Stimulated activated CD4-positive, alpha-beta T cell treated with anti-CD3 and anti-CD28 coated beads, Interleukin-12 subunit alpha, Interleukin-12 subunit beta, amount 100 ng/mL, for 48 hours (primary cell): ENCODE measurements around the gene SORCS2.

Experiments
- DNase-seq, 3 donors: peaks; one replicate each; pipeline ENCODE4 v3.0.0-alpha.2; 2020; ENCODE audit warnings: low read depth in 2 of 3, low spot score in 1 of 3

The SORCS2 gene

DNA sequence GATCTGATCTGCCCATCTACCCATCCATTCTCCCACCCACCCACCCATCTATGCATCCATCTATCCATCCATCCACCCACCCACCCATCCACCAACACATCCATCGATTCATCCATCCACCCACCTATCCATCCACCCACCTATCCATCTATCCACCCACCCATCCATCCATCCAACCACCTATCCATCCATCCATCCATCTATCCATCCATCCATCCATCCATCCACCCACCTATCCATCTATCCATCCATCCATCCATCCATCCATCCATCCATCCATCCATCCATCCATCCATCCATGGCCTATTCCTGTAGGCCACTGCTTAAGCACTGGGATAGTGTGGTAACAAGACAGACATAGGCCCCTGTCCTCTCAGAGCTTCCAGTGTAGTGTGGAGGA lies 69.8 kb downstream of the SORCS2 start:
- no peak for DNase-seq

- DNase-seq, result no peak
Observed at GRCh38 chr4:7263166-7263565, 70.8 kb downstream of the SORCS2 start.

DNA sequence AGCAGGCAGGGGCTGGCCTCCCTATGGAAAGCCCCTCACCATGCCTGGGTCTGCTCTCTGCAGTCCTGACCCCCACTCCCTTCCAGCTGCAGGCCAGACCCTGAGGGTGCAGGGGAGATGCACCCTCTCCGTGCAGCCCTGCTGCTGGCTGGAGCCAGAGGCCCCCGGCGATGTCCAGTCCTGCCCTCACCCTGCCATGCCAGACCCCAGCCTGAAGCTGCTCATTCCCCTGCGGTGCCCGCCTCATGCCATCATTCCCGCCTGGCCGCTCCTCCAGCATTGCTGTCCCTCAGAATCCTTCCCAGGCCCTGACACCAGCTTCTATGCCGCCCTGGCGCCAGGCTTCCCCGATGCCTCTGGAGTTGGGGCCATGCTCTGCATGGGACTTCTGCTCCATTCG lies 72.4 kb downstream of the SORCS2 start:
- no peak for DNase-seq

DNA sequence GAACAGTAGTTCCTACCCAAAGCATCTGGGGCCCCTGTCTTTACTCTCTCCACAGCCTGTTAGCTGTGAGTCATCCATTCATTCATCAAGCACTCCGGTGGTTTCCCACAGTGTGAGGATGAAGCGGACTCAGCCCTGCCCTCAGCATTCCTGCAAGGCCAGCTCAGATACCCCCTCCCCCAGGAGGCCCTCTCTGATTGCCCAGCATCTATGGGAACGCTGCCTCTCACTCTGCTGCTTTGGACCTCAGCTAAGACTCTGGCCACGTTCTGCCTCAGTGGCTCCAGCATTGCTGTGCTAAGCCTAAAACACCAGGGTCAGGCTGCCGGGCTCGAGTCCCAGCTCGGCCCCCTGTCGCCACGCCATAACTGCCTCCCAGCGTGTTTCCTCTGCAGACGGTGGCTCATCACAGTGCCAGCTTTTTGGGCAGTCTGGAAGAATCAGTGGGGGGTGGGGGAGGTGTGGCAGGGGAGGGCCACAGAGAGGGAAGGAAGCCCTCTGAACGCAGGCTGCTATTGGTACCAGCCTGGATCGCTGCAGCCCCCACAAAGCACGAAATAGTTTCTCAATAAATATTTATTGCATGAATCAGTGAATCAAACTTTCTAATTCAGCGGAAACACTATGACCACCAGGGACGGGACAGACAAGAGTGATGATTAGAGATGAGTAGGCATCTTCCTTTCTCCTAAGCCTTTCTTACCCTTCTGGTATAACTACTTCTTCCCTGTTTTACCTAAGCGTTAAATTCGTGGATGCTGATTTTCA lies 74.4 kb downstream of the SORCS2 start:
- DNase-seq, result no peak

DNA sequence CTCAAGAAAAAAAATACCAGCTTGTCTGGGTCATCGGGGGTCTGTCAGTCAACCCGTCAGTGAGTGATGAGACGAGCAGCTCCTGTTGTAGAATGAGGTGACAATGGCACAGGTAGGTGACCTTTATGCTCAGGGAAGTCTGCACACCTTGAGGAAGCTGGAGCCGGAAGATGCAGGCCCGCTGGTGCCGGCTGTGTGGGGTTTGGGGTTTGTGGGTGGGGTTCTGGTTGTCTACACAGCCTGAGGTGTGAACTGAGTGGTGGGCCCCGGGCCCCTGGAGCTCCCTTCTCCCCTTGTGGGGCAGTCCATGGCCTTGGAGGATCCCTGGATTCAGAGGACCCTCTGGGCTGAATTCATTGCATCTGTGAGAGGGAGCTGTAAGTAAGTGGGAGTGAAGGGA lies 75.5 kb downstream of the SORCS2 start:
- DNase-seq, result no peak

DNA sequence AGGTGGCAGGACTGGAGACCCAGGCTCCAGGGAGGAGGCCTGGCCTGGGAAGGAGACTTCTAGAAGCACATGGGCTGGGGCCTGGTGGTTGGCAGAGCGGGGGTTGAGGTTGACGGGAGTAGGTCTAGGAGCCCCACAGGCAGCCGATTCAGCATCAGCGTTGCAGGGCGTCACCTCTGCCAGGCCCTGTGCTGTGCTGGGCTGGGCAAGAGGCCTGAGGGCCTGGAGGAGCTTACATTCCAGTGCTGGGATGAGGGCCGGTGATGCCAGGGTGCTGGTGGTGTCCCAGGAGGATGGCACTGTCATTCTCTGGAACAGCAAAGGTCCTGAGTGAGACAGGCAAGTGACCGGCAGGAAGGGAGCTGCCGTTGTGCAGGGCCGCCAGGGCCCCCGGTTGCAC lies 76.6 kb downstream of the SORCS2 start:
- no peak for DNase-seq

GRCh38 chr4:7270121-7270520 lies 77.8 kb downstream of the SORCS2 start:
- no peak for DNase-seq

- no peak for DNase-seq
Observed at GRCh38 chr4:7272404-7272803, 80.1 kb downstream of the SORCS2 start.

DNA sequence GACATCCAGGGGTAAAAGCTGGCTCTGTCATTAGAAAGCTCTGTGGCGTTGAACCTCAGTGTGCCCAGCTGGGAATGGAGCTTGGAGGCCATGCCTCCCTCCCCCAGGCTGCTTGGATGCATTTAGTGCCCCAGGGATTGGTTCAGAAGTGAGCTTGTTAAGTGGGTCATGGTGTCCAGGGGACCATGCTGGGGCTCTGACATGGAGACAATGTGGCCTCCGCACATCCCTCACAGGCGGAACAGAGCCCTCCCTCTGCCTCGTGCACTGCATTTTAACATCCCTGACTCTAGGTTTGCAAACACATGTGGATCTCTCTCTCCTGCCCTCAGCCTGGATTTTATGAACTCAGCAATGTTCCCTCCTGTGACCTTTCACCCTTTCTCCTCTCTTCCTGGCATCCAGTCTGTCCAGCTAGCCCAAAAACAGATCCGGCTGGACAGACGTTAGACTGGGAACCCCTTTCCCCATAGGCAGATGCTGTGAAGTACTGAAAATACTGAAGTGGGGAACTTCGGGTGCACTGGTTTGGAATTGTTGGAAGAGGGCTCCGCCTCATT lies 81.5 kb downstream of the SORCS2 start:
- DNase-seq, result no peak

DNA sequence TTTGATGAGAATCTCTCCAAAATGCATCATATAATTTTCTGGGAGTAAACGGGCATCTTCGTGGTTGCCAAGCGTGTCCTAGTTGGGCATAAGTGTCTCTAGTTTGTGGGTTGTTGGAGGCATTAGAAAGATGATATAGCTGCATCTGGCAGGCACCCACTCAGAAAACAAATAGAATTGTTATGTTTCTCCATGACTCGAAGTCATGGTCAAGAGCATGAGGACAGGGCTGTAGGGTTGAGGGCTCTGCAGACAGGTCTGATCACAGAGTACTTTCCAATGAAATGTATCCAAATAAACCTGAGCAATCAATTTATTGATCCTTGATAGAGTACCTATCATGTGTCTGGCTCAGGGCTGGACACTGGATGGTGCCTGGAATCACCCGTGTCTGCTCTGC lies 82.7 kb downstream of the SORCS2 start:
- no peak for DNase-seq

DNA sequence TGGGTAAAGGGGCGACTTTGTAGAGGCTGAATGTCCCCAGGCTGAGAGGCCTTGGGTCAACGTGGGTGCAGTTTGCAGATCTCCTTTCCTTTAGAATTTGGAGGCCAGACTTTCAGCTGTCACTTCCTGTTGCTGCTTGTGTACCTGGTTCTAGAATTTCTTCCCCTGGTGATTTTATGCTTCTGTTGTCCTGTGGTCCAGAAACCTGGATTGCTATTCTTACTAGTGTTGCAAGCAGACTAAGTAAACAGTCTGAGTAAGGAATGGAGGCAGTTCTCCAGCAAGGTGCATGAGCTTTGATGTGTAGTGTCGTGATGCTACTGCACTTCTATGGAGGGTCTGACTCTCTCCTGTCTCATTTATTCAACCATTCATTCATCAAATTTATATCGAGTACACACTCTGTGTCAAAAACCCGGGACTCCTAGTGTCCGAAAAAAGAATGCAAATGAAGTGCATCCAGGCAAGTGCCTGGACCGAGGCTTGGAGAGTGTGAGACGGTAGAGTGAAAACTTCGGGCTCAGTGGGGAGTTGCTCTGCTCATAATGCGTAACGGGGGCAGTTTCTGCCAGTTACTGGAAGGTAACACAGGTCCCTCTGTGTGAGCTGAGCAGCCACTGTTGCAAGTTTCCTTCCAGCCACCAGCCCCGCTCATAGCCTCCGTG lies 83.3 kb downstream of the SORCS2 start:
- DNase-seq, result no peak

DNA sequence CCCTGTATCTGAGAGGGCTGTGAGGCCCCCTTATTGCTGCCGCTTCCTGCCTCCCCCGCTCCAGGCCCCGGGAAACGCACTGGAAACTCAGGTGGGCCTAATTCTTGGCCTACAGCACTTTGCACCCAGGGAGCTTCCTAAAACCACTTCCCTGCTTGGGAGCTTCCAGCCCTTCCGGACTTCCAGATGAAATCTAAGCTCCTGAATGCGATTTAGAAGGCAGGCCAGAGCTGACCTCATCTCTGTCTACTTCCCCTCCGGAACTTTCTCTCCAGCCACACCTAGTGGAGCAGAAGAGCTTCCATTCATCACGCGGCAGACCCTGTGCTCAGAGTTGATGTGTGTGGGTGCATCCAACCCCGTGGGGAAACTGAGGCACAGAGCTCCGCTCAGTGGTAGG lies 84.2 kb downstream of the SORCS2 start:
- DNase-seq, result no peak

GRCh38 chr4:7278071-7278765 lies 85.9 kb downstream of the SORCS2 start:
- no peak for DNase-seq

DNA sequence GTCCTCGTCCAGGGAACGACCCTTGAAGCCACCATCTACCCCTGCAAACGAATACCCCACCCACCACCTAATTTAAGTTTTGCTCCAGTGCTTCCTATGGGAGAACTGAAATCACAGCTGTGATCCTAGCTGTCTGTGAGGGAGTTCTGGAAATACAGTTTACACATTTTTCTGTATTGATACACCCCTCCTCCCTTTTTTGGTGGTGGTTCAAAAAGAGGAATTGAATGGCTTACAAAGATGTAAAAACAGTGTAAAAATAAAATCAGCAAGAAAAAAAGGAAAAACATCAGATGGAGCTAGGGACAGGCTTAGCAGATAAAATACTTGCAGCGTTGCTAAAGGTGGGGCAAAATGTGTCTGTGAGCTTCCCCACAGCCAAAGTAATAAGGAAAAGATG lies 86.6 kb downstream of the SORCS2 start:
- DNase-seq, result no peak

GRCh38 chr4:7279902-7280301 lies 87.6 kb downstream of the SORCS2 start:
- no peak for DNase-seq

DNA sequence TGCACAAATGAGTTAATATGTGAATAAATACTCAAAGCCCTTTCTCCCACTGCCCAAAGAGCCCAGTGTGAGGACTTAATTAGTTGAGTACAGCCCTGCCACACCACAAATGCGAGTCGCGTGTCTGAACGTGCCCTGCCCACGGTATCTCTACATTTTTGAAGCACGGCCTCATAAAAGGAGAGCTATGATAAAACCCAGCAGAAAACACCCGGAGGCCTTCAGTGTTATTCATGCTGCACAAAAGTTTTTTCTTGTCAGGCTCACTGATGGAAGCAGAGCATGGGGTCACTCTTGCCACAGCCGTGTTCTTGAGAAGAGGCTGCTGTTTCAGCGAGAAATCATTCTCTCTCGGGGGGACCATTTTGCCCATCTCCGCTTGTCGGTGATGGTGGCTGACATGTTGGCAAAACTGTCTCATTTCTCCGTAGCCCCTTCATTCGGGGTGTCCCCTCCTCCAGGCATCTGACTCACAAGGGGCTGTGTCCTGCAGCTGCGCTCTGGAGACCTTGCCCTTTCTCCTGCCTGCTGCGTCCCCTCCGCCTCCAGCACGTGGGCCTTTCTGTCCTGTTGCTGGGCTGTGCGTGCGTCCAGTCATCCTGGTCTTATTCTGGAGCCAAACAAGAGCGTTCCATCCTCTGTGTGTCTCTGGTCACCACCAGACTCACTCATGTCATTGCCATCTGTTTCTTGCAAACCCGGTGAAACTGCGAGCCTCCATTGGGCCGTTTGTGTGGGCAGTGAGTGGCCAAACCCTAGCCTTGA lies 88.8 kb downstream of the SORCS2 start:
- no peak for DNase-seq

DNA sequence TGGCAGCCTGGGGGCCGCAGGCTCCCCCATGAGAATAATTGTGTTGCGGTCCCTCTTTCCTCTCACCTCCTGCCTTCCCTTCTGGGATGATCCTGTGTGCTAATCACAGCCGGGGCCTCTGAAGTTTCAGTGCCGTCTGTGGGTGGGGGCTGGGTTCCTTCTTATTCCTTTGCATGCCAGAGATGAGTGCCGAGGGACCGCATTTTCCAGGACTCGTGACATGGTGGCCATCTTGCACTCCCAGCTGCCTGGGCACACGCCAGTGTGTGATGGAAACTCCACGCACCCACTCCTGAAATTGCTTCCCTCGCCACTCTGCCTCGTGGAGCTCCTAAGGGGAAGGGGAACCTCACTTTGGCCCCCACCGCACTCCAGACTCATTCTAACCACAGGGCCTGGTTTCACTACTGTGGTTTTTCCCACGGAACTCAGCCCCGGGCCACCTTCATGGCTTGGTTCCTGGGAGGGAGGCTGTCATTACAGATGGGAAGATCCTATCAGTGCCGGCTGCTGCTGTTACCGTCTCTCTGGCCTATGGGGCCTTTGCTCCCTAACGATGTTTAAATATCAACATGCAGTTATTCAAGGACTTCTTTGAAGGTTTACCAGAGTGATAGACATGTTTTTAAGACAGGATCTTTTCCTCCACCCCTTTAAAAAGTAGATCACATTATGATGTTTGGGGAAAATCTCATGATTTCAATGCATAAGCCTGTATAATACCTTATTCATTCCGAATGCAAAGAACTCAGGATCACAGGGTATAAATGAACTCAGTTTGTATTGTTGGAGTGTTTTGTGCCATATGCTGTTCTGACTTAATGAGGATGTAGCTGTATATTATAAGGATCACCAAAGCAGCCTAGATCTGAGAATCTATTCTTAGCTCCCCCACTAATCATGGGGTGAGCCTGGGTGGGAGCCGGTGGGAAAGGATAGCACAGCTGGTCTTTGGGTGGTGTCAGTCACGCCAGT lies 89.6 kb downstream of the SORCS2 start:
- DNase-seq, result no peak

- DNase-seq, result no peak
Observed at GRCh38 chr4:7282786-7283440, 90.6 kb downstream of the SORCS2 start.

DNA sequence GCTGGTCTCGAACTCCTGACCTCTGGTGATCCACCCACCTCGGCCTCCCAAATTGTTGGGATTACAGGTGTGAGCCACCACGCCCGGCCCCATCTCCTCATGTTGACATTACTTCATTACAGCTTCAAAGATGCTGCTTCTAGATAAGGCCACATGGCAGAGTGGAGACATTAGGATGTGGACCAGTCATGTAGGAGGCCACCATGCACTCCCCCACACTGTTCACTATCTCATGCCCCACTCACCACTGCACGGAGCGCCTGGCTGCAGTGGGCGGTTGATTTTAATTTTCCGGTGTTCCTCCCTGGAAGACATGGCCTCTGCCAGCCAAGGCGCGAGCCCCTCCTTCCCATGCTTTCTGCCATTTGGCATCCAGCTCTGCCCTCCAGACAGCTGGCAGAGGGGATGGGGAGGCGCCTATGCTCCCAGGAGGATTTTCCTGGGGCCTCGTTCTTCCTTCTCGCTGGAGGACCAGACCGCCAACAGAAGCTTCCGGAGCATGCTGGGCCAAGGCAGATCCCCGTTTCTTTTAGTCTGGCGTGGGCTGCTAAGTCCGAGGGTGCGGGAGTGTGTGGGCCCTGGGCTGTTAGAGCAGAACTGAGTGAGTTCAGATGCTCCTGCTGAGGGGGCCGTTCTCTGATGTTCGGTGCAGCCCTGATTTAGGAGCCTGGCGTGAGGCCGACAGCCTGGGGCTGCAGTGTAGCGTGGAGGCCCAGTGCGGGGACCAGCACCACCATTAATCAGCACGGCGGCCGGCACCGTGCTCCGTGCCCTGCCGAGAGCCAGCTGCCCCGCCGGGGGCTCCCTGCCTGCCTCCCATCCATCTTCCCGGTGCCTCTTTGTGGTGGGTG lies 93.1 kb downstream of the SORCS2 start:
- no peak for DNase-seq
